Ishikawa (cell line): ENCODE measurements around the gene ANXA7.

ENCODE experiments used
- EP300 ChIP-seq: IDR thresholded peaks from 2 replicates; pipeline ENCODE4 v1.6.1; 2012; ENCODE audit warnings: borderline replicate concordance
- NFIC ChIP-seq: IDR thresholded peaks from 2 replicates; pipeline ENCODE4 v1.6.1; 2012
- RAD21 ChIP-seq: IDR thresholded peaks from 2 replicates; pipeline ENCODE4 v1.6.1; 2012; ENCODE audit warnings: low read depth
- TAF1 ChIP-seq: IDR thresholded peaks from 2 replicates; pipeline ENCODE4 v1.6.1; 2012; ENCODE audit warnings: low read depth, mild to moderate bottlenecking

DNA sequence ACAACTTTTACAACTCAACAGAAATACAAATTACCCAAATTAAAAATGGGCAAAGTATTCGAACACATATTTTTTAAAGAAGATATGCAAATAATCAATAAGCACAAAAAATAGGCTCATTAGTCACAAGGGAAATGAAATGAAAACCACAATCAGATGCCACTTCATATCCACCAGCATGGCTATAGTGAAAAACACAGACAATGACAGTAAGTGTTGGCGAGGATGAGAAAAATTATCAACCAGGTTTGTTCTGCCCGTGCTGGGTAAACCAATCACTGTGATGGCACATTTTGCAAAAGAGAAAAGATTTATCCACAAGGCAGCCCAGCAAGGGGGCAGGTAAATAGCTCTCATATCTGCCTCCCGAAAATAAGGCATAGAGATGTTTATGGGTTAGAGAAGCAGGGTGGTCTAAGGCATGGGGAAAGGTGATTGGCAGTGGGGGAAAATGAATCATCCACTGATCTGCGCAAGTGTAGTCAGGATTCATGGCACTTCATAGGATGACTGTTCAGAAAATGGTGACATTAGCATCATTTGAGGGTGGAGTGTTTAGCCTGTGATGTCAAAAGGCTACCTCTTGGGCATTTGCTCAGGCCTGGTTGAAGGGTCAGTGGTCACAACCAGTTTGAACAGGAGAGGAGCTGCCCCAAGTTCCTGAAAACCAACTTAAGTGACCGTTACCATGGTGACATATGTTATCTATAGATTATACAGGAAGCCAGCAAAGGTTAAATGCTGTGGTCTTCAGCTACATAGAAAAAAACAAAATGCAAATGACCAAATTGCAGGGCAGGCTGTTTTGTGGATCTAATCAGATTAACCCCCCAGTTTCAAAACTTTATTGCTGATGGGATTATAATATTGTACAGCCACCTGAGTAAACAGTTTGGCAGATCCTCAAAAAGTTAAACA lies 47.2 kb downstream of the ANXA7 start:
- TF ChIP-seq TAF1 = no peak
- no peak for TF ChIP-seq EP300
- no peak for TF ChIP-seq RAD21
- TF ChIP-seq NFIC = no peak
